Skeletal muscle satellite cell (primary cell): Measurements from ENCODE around the gene CRB1.

Experiments used
- H3K27me3 ChIP-seq: 2 replicates; pipeline ENCODE4 v1.7.0; 2013; ENCODE audit warnings: low read length; ENCODE audit not compliant: control insufficient read depth, insufficient read depth
- H3K36me3 ChIP-seq: 2 replicates; pipeline ENCODE4 v1.7.0; 2013; ENCODE audit warnings: mild to moderate bottlenecking, control low read depth, low read length; ENCODE audit not compliant: insufficient read depth
- H3K4me1 ChIP-seq: 2 replicates; pipeline ENCODE4 v1.7.0; 2013; ENCODE audit warnings: low read length; ENCODE audit not compliant: control insufficient read depth, insufficient read depth
- H3K4me2 ChIP-seq: 2 replicates; pipeline ENCODE4 v1.7.0; 2013; ENCODE audit warnings: mild to moderate bottlenecking, low read length
- H3K4me3 ChIP-seq: 2 replicates; pipeline ENCODE4 v1.7.0; 2013; ENCODE audit warnings: low read length
- H3K9ac ChIP-seq: 2 replicates; pipeline ENCODE4 v1.7.0; 2013; ENCODE audit warnings: mild to moderate bottlenecking, low read depth, low read length, moderate library complexity
- H3K9me3 ChIP-seq: replicated peaks from 2 replicates; pipeline ENCODE4 v1.7.0; 2013; ENCODE audit warnings: mild to moderate bottlenecking, control low read depth, low read length

Gene CRB1

GRCh38 chr1:197413564-197413963 is 145.5 kb downstream of the CRB1 start:
- H3K9ac ChIP-seq, result no peak overlapping the region
- no peaks in the 10 kb centered on the region for H3K4me1 ChIP-seq
- H3K9me3 ChIP-seq, result no peaks in the 10 kb centered on the region
- H3K27me3 ChIP-seq, result no peaks in the 10 kb centered on the region
- no peak overlapping the region for H3K4me3 ChIP-seq
- no peaks in the 10 kb centered on the region for H3K36me3 ChIP-seq
- no peak overlapping the region for H3K4me2 ChIP-seq

DNA sequence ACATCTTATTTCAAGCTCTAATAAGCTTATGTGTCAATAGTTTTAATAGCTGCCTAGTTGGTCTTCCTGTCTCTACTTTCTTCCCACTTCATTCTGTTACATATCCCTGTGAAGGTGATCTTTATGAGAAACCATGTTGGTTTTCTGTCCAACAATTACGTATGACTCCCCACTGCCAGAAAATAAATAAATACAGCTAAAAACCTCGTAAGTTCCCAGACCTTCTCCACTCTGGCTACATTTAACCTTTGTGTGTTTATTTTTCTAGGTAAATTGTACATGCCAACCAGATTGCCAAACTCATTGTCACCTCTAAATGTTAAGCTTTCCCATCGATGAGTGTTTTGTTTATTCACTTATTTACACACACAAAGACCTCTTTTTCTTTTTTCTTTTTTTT is 147.2 kb downstream of the CRB1 start:
- no peaks in the 10 kb centered on the region for H3K27me3 ChIP-seq
- no peaks in the 10 kb centered on the region for H3K9me3 ChIP-seq
- H3K4me1 ChIP-seq, result no peaks in the 10 kb centered on the region
- H3K4me3 ChIP-seq, result no peak overlapping the region
- no peak overlapping the region for H3K9ac ChIP-seq
- H3K36me3 ChIP-seq, result no peaks in the 10 kb centered on the region
- H3K4me2 ChIP-seq, result no peak overlapping the region

GRCh38 chr1:197418693-197419092 is 150.6 kb downstream of the CRB1 start:
- no peaks in the 10 kb centered on the region for H3K36me3 ChIP-seq
- no peak overlapping the region for H3K4me3 ChIP-seq
- no peak overlapping the region for H3K4me2 ChIP-seq
- H3K9ac ChIP-seq, result no peak overlapping the region
- no peaks in the 10 kb centered on the region for H3K9me3 ChIP-seq
- peaks cover 3% of the 10 kb centered on the region for H3K27me3 ChIP-seq
- H3K4me1 ChIP-seq, result peaks cover 7% of the 10 kb centered on the region

- H3K4me2 ChIP-seq, result no peak overlapping the region
- H3K27me3 ChIP-seq, result peaks cover 3% of the 10 kb centered on the region
- peaks cover 7% of the 10 kb centered on the region for H3K4me1 ChIP-seq
These were observed 154.9 kb downstream of the CRB1 start for GRCh38 chr1:197422993-197423392.

DNA sequence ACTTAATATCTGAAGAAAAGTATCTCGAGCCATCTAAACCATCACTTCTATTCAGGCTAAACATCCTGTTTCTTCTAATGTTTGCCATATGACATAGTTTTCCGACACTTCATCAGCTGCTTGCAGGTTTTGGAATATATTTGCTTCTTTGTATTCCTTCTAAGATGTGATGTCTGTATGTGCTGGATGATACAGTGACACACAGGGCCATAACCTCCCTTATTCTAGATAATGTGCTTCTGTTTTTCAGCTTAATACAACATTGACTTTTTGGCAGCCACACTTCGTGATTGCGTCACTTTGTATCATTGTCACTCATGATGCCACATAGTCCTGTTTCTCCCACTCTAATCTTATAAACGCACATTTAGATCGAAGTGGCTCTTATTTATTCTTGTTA is 156.3 kb downstream of the CRB1 start:
- no peaks in the 10 kb centered on the region for H3K9me3 ChIP-seq
- H3K4me1 ChIP-seq, result peaks cover 7% of the 10 kb centered on the region
- no peak overlapping the region for H3K4me3 ChIP-seq
- no peak overlapping the region for H3K4me2 ChIP-seq
- H3K9ac ChIP-seq, result no peak overlapping the region
- peaks cover 3% of the 10 kb centered on the region for H3K27me3 ChIP-seq
- H3K36me3 ChIP-seq, result no peaks in the 10 kb centered on the region

More at GRCh38 chr1:197422993-197423392, 154.9 kb downstream of the CRB1 start:
- Histone ChIP-seq H3K4me3 (no peak overlapping the region), H3K36me3 (no peaks in the 10 kb centered on the region), H3K9ac (no peak overlapping the region), H3K9me3 (no peaks in the 10 kb centered on the region)

- no peaks in the 10 kb centered on the region for H3K9me3 ChIP-seq
- no peaks in the 10 kb centered on the region for H3K4me1 ChIP-seq
- H3K9ac ChIP-seq, result no peak overlapping the region
- no peaks in the 10 kb centered on the region for H3K27me3 ChIP-seq
- H3K4me2 ChIP-seq, result no peak overlapping the region
- H3K36me3 ChIP-seq, result no peaks in the 10 kb centered on the region
- H3K4me3 ChIP-seq, result no peak overlapping the region
These were observed 161.3 kb downstream of the CRB1 start for GRCh38 chr1:197429372-197429771.

- Histone ChIP-seq H3K4me3 (no peak overlapping the region), H3K27me3 (no peaks in the 10 kb centered on the region), H3K4me1 (no peaks in the 10 kb centered on the region), H3K4me2 (no peak overlapping the region), H3K9me3 (no peaks in the 10 kb centered on the region), H3K36me3 (no peaks in the 10 kb centered on the region), H3K9ac (no peak overlapping the region)
These were observed 167.2 kb downstream of the CRB1 start for GRCh38 chr1:197435224-197435623.

DNA sequence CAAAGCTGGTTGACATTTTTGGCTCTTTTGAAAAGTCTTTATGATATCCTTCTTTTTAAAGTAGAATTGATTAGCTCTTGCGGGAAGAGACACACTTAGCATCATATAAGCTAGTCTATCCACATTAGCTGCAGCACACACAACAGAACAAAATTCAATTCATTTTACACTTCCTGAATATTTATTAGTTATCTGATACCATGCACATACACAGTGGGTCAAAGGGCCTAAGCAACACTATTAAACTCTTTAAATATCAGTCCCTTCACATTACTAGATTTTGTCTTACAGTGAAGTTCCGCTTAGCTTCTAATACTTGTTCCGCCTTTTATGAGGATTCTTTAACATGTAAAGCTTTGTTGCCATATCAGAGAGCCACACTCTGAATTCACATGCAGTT is 169.5 kb downstream of the CRB1 start:
- no peaks in the 10 kb centered on the region for H3K27me3 ChIP-seq
- H3K4me1 ChIP-seq, result no peaks in the 10 kb centered on the region
- no peak overlapping the region for H3K9ac ChIP-seq
- H3K4me2 ChIP-seq, result no peak overlapping the region
- H3K4me3 ChIP-seq, result no peak overlapping the region
- no peaks in the 10 kb centered on the region for H3K9me3 ChIP-seq
- H3K36me3 ChIP-seq, result no peaks in the 10 kb centered on the region

DNA sequence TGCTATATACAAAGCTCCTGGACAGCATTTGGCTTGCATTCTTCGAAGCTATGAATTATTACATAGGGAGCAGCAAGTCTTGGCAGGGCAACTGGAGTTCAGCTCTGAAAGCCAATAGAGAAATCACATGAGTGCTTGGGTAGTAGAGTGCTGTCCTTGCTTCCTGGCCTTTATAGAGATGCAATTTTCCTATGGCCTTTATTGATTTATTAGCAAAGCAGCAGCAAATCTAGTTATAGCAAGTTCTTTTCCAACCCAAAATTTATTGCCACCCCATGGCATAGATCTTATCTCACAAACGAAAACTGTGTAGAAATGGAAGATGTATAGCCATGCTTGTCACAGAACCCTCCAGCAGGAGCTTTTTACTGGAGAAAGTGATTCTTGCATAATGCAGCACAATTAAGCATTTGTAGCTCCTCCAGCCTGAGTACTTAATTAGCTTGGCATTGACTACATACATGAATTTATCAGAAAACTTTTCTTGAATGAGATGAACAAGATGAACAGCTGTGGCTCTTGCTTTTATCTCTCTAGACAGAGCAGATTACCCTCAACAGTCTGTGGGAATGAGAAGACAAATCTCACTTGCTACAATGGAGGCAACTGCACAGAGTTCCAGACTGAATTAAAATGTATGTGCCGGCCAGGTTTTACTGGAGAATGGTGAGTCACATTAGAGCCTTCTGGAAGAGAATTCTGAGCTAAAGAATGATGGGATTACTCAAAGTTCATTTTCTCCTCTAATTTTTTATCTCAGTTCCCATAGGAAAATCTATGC is 170.1 kb downstream of the CRB1 start:
- Histone ChIP-seq H3K36me3 (no peaks in the 10 kb centered on the region), H3K27me3 (no peaks in the 10 kb centered on the region), H3K4me2 (no peak overlapping the region), H3K4me3 (no peak overlapping the region), H3K9me3 (no peaks in the 10 kb centered on the region), H3K4me1 (no peaks in the 10 kb centered on the region), H3K9ac (no peak overlapping the region)

DNA sequence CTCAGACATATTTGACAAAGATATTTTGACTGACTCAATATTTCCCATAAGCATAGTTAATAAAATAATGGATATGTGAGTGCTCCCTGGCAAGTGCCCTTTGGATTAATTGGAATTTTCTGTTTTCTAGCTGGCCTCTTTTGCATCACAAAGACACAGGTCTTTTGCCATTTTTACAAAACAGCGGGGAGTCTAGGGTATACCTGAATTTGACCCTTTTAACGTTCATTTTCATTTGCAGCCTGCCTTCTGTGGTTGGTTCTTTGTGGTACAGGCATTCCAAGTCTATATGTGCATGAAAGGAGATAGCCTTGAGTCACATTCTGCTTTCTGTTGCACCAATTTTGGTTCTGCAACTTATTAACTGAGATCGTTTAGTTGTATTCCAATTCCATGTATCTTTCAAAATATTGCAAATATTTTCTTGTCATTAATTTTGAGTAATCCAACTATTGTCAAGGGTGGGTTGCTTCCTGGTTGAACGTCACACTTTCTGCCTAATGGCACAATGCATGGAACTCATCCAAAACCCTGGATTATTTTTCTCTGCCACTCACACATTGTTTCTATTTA is 171.7 kb downstream of the CRB1 start:
- H3K9me3 ChIP-seq, result no peaks in the 10 kb centered on the region
- no peaks in the 10 kb centered on the region for H3K36me3 ChIP-seq
- H3K27me3 ChIP-seq, result no peaks in the 10 kb centered on the region
- H3K4me1 ChIP-seq, result no peaks in the 10 kb centered on the region
- H3K4me3 ChIP-seq, result no peak overlapping the region
- no peak overlapping the region for H3K9ac ChIP-seq
- no peak overlapping the region for H3K4me2 ChIP-seq

DNA sequence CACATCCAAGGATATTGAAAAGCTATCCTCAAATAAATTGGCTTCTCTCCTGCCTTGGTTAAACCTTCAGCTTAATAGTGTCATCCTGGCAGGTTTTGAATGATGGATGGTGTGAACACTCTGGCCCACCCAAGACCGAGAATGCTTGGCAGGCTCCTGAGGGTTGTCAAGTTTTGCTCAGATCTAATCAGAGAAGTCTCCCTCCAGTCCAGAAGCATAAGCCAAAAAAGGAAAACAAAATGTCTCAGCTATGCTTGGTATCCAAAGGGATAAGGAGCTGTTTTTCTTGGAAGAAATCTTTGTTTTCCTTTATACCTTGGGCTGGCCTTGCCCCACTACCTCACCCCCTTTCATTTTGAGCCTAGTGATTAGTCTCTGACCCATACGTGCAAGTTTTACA is 172.7 kb downstream of the CRB1 start:
- H3K4me1 ChIP-seq, result no peaks in the 10 kb centered on the region
- no peaks in the 10 kb centered on the region for H3K36me3 ChIP-seq
- no peak overlapping the region for H3K4me2 ChIP-seq
- no peaks in the 10 kb centered on the region for H3K27me3 ChIP-seq
- no peak overlapping the region for H3K9ac ChIP-seq
- H3K9me3 ChIP-seq, result no peaks in the 10 kb centered on the region
- no peak overlapping the region for H3K4me3 ChIP-seq

- H3K4me1 ChIP-seq, result no peaks in the 10 kb centered on the region
- H3K9ac ChIP-seq, result no peak overlapping the region
- H3K4me2 ChIP-seq, result no peak overlapping the region
- H3K9me3 ChIP-seq, result no peaks in the 10 kb centered on the region
- H3K27me3 ChIP-seq, result no peaks in the 10 kb centered on the region
- no peak overlapping the region for H3K4me3 ChIP-seq
- H3K36me3 ChIP-seq, result no peaks in the 10 kb centered on the region
These were observed 174.0 kb downstream of the CRB1 start for GRCh38 chr1:197441999-197442414.
